Chondrocyte (in vitro differentiated cells): ENCODE data around the gene DOK5. TPM values are rescaled to one million over a fixed set of nuclear protein-coding genes. Genes with fewer than 3 reads are reported as not detected.

Experiments
- DNase-seq: peaks from one replicate; pipeline ENCODE4 v3.0.0; 2021; ENCODE audit warnings: mixed read lengths, low spot score
- H3K27ac Mint-ChIP-seq: one replicate; pipeline ENCODE4 v1.8.0; 2021; ENCODE audit warnings: mild to moderate bottlenecking, moderate library complexity, mixed read lengths; ENCODE audit not compliant: unreplicated experiment
- H3K27me3 Mint-ChIP-seq: 2 replicates; pipeline ENCODE4 v1.8.0; 2021; ENCODE audit warnings: low read depth, mixed read lengths
- H3K36me3 Mint-ChIP-seq: 2 replicates; pipeline ENCODE4 v1.8.0; 2021; ENCODE audit warnings: low read depth, mixed read lengths
- H3K4me1 Mint-ChIP-seq: 2 replicates; pipeline ENCODE4 v1.8.0; 2021; ENCODE audit warnings: low read depth, mild to moderate bottlenecking, mixed read lengths
- H3K4me3 Mint-ChIP-seq: one replicate; pipeline ENCODE4 v1.8.0; 2021; ENCODE audit warnings: mild to moderate bottlenecking, moderate library complexity, mixed read lengths; ENCODE audit not compliant: unreplicated experiment
- H3K9me3 Mint-ChIP-seq: 2 replicates; pipeline ENCODE4 v1.8.0; 2021; ENCODE audit warnings: low read depth, mixed read lengths
- CTCF ChIP-seq: fragments of 200-600 bp; sonication (generic); IDR thresholded peaks from 2 replicates; pipeline ENCODE4 v1.5.0; 2021; ENCODE audit warnings: antibody characterized with exemption, mild to moderate bottlenecking, moderate library complexity
- total RNA-seq: library from RNA; stranded (reverse); gene quantifications from 3 replicates; pipeline ENCODE4 v1.2.1, GENCODE V29; 2021

DOK5 gene
- total RNA-seq, 1 donor from 2014 or later: 8.7 TPM

- Mint-ChIP-seq H3K4me1 (peaks cover 13% of the 10 kb centered on the region), H3K27me3 (no peaks in the 10 kb centered on the region), H3K4me3 (no peak overlapping the region), H3K27ac (no peak overlapping the region), H3K36me3 (no peaks in the 10 kb centered on the region), H3K9me3 (peaks cover 7% of the 10 kb centered on the region)
- TF ChIP-seq CTCF: no peak
- DNase-seq: no peak
These were observed 102.2 kb downstream of the DOK5 start for GRCh38 chr20:54577637-54578036.

- H3K4me1 Mint-ChIP-seq: no peaks in the 10 kb centered on the region
- TF ChIP-seq CTCF: no peak
- H3K9me3 Mint-ChIP-seq: peaks cover 16% of the 10 kb centered on the region
- peaks cover 4% of the 10 kb centered on the region for H3K36me3 Mint-ChIP-seq
- H3K27ac Mint-ChIP-seq: no peak overlapping the region
- H3K4me3 Mint-ChIP-seq: no peak overlapping the region
- DNase-seq: no peak
- no peaks in the 10 kb centered on the region for H3K27me3 Mint-ChIP-seq
These were observed 109.8 kb downstream of the DOK5 start for GRCh38 chr20:54585217-54585616.

- Mint-ChIP-seq H3K27me3 (no peaks in the 10 kb centered on the region), H3K4me1 (no peaks in the 10 kb centered on the region), H3K27ac (no peak overlapping the region), H3K9me3 (peaks cover 10% of the 10 kb centered on the region), H3K36me3 (peaks cover 4% of the 10 kb centered on the region), H3K4me3 (no peak overlapping the region)
- TF ChIP-seq CTCF: no peak
- DNase-seq: no peak
These were observed 112.0 kb downstream of the DOK5 start for GRCh38 chr20:54587408-54587807.

GRCh38 chr20:54589402-54590030, 114.1 kb downstream of the DOK5 start:
- no peak for TF ChIP-seq CTCF
- Mint-ChIP-seq H3K27ac (no peak overlapping the region), H3K27me3 (no peaks in the 10 kb centered on the region), H3K4me1 (no peaks in the 10 kb centered on the region), H3K4me3 (no peak overlapping the region), H3K36me3 (no peaks in the 10 kb centered on the region), H3K9me3 (no peaks in the 10 kb centered on the region)
- DNase-seq: no peak

GRCh38 chr20:54590856-54591255, 115.5 kb downstream of the DOK5 start:
- H3K9me3 Mint-ChIP-seq: no peaks in the 10 kb centered on the region
- no peaks in the 10 kb centered on the region for H3K27me3 Mint-ChIP-seq
- no peaks in the 10 kb centered on the region for H3K4me1 Mint-ChIP-seq
- H3K4me3 Mint-ChIP-seq: no peak overlapping the region
- DNase-seq: no peak
- TF ChIP-seq CTCF: no peak
- no peak overlapping the region for H3K27ac Mint-ChIP-seq
- H3K36me3 Mint-ChIP-seq: peaks cover 1% of the 10 kb centered on the region
